Activated effector memory CD4-positive, alpha-beta T cell treated with anti-CD3 and anti-CD28 coated beads, Interleukin-2, amount 50 U/mL, for 16 hours (primary cell): Measurements from ENCODE around the gene SCPEP1.

Source experiments
- DNase-seq: peaks from one replicate; pipeline ENCODE4 v3.0.0-alpha.2; 2020

Gene SCPEP1

DNA sequence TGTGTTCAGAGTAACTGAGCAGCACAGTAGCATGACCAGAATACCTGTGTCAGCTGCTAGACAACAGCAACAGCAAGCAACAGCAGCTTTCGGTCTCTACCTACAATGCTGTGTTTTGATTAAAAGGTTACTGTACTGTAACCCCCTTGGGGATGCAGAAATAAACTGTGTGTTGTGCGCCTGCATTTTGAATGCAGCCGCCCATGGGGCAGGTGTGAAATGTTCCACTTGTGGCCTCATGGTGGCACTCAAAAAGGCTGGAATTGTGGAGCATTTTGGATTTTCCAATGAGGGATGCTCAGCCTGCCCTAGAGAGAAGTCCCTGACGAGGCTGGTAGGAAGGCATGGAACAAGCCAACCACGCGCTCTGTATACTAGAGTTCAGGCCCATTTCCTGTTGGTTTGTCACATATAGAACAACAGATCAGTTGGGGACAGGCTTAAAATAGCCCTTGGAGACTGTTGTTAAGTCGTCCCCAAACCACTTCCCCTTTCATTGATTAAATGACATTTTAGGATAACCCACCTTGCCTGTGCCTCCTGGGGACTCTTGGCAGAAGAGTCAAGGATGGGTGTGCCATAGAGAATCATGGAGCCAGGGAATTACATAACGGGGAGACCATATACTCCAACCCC, 27.1 kb downstream of the SCPEP1 start:
- no peak for DNase-seq

DNA sequence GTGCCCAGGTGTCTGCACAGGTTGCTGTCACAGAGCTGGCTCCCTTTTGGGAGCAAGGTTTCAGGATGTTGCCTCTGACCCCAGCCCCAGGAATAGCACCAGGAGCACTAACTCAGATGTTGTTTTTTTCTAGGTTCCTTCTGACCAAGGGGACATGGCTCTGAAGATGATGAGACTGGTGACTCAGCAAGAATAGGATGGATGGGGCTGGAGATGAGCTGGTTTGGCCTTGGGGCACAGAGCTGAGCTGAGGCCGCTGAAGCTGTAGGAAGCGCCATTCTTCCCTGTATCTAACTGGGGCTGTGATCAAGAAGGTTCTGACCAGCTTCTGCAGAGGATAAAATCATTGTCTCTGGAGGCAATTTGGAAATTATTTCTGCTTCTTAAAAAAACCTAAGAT, 28.1 kb downstream of the SCPEP1 start:
- DNase-seq: no peak

DNA sequence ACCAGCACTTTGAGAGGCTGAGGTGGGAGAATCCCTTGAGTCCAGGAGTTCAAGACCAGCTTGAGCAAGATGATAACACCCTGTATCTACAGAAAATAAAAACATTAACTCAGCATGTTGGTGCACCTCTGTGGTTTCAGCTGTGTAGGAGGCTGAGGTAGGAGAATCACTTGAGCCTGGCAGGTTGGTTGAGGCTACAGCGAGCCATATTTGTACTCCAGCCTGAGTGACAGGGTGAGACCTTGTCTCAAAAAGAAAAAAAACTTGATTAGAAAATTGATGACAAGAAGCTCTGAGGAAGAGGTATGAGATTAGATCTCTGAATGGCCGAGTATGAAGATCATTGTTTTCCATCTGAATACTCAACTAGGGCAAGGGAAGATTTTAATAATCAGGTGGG, 31.0 kb downstream of the SCPEP1 start:
- DNase-seq: no peak

DNA sequence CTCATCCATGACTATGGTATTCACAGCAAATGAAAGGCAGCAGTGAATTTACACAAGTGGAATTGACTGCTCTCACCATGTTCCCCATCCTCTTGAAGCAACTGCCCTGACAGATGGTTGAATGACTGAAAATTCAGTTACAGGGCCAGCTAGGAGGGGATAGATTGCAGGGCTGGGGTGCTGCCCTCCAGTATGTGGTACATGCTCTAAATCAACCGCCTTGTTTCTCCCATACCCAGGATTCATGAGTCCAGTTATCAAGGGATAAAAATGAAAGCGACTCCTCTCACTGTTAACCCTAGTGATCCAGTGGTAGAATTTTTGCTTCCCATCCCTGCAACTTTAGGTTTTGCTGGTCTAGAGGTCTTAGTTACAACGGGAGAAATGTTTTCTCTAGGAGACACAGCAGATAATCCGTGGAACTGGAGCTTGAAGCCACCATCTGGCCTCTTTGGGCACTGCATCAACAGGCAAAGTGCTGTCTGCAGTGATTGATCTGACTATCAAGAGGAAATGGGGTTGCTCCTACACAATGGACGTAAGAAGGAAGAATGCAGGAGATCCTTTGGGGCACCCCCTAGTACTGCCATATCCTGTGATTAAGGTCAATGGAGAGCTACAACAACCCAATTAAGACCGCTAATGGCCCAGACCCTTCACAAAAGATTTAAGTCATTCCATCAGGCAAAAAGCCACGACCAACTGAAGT, 32.0 kb downstream of the SCPEP1 start:
- peak; percentile 79 for DNase-seq

DNA sequence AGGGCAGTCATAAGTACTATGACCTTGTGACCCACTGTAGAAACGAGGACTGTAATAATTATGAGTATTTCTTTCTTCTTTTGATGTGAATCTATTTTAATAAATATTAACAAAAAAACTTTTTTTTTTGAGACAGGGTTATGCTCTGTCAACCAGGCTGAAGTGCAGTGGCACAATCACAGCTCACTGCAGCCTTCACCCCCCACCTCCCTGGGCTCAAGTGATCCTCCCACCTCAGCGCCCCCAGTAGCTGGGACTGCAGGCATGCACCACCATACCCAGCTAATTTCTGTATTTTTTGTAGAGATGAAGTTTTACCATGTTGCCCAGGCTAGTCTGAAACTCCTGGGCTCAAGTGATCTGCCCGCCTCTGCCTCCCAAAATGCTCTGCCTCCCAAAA, 32.6 kb downstream of the SCPEP1 start:
- DNase-seq: no peak

DNA sequence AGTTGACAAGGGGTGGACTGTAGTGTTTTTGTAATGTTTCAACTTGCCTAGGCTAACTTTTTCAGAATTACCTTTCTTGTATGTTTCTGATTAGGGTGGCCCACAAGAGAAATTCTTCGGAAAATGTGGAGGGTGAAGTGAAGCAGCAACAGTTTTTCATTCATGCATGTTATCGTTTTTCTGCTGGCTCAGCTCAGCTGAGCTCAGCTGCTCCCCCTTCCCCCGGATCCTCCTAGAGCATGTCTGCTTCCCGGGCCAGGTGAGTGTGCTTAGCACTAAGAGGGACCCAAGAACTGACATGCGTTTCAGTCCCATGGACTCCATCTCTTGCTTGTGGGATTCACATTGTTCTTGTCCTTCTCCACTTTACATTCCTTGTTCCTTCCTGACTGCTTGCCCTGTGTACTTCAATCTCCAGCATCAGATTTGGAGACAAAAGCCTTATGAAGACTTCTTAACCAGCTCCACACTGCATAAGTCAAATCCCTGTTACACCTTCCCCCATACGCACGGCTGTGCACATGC, 33.6 kb downstream of the SCPEP1 start:
- DNase-seq: no peak

DNA sequence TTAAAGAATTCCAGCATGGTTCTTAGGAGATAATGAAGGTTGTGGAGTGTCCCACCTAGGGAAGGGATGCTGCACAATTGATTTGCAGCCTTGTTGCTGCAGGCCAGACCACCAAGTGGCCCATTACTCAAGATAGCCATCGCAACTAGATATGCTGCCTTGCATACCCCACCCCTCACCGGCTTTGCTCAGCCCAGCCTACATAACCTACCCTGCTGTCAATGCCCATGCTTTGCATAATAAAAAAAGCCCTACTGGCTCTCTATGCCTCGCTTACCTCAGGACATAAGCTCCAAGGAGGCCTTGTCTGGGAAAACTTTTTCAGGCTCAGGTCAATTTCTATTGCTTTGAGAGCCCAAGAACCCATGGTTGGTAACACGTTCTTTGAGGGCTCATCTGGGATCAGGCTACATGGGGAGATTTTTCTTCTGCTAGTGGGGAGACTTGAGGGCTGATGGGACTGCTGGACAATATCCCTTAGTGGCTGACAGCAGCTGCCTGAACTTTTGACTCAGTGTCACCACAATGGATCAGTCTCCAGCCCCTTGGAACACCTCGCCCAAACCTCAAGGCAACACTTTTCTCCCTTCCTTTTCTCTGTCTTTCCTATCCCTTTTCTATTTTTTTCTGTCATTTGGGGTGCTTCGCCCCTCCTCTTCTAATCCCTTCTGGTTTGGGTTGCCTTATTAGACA, 38.3 kb downstream of the SCPEP1 start:
- no peak for DNase-seq

DNA sequence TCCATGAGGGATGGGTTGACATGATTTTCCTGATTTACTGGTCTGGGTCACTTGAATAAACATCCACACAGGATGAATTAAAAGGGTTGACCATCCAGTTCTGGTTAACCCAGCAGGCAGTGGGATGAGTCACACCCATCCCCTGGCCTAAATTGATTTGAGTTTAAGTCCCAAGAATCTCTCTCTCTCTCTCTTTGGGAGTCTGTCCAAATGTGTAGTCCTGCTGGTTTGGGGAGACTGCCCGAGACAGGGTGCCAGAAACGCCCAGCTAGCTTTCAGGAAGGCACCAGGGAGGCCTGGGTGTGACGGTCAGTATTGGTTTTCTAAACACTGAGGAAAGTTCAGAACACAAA, 38.8 kb downstream of the SCPEP1 start:
- no peak for DNase-seq

DNA sequence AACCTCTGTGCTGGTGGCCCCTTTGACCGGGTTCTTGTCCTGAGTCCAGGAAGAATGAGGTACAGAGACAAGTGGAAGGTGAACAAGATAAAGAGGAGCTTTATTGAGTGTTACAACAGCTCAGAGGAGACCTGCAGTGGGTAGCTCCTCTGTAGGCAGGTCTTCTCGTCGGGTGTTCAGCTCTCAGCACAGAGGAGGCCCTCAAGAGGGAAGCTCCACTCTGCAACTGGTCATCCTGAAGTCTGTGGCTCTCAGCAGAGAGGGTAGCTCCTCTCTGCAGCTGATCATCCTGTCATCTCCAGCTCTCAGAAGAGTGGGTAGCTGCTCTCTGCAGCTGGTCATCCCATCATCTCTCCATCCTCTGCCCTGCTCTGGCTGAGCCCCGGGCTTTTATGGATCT, 39.7 kb downstream of the SCPEP1 start:
- DNase-seq: no peak

DNA sequence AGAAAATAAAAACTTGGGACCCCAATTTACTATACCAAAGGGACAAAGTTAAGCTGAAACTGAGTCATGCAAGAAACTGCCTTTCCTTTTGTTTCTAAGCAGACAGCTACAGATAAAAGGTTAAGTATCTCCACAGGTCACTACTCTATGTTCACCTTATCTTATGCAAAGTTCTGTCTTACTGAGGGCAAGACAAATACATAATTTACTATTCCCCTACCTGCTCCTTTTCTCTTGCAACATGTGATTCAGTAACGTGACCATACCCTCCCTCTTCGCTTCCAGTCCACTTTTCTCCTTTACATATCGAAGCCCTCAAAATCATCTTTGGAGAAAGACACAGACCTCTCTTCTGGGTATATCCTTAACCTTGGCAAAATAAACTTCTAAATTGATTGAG, 42.3 kb downstream of the SCPEP1 start:
- DNase-seq: no peak

DNA sequence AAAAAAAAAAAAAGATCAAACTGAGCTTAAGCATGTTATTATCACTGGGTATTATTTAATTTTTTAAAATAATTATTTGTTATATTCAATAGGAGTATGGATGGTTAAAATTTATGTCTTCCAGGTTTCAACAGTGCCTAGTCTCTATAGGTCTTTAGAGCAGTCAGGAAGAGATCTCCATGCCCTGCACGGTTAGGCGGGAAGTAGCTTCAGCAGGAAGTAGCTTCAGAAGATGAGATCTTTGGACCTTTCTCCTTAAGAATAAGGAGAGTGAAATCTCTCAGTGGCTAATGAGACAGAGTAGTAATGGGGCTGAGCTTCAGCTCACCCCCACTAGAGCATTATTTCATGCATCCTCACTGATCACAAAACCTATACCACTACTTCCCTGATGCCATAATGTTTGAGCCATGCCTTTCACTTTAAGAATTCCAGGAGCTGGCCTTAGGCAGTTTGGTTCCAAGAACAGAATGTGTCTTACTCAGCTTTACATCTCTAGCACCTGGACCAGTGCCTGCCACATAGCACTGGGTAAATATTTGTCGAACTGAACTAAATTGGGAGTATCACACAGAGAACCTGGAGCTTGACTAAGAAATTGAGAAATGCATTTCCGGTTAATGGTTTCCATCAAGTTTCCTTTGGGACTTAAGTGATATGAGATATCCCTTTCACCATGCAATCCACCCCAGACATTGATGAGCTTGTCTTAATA, 43.5 kb downstream of the SCPEP1 start:
- DNase-seq: no peak

DNA sequence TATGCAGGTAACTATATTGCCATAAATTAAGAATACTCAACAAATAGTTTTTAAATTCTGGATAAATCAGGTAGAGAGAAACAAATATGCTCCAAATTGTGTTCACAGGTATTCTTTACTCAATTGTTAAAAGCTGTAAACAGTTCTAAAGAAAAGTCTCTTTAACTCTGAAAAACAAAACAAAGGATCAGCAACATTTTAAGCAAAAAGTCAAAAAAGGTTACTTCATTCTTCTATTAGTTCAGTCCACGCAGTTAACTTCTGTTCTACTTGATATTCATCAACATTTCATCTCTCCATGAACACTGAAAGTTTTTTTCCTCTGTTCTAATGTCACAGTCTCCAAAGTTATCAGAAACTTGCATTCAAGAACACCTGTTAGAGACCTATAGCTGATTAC, 47.9 kb downstream of the SCPEP1 start:
- no peak for DNase-seq

DNA sequence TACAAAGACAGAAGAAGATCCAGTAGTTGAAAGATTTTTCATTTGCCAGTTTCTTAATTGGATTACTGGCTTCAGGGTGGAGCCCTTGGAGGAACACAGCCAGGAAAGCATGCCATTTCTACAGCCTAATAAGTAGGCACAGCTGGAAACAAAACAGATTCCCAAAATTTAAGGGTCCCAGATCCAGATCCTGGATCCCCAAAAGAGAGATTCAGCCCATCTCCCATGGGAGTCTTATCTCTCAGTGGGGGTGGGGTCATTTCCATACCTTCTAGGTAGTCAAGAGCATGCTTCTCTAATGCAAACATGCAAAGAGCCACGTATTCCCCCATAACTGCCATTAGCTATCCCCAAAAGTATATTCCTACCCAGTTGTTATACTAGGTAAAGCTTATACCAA, 49.9 kb downstream of the SCPEP1 start:
- DNase-seq: no peak

DNA sequence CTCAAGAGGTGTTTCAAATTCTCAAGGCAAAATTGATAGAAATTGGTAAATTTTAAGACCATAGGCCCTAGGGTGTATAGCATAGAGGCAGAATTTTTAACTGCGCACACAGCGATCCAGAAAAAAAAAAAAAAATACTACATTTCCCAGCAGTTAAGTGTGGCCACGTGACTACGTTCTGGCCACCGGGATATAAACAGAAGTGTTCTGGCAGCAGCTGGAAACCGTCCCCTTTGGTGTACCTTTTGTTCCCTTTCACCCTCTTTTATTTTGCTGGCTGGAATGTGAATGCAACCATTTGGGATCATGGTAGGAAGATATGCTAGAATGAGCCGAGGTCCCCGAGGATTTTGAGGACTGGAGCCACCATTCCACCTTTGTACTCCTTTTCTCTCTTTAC, 54.4 kb downstream of the SCPEP1 start:
- DNase-seq: no peak

DNA sequence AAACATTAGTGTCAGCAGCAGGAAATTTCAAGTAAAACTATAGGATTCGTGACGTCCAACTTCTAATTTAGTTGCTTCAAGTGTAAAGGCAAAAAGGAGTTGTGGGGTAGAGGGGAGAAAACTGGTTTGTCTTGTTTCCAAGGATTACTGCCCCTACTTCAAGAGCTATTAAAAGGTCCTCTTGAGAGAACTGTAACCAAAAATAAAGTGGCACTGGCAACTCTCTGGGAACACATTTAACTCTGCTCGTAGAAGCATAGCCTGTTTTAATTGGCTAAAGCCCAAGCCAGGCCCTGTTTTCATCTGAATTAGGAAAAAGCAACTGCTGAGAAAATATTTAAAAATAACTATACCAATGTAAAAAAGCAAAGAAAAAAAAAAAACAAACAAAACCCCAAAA, 55.4 kb downstream of the SCPEP1 start:
- no peak for DNase-seq

DNA sequence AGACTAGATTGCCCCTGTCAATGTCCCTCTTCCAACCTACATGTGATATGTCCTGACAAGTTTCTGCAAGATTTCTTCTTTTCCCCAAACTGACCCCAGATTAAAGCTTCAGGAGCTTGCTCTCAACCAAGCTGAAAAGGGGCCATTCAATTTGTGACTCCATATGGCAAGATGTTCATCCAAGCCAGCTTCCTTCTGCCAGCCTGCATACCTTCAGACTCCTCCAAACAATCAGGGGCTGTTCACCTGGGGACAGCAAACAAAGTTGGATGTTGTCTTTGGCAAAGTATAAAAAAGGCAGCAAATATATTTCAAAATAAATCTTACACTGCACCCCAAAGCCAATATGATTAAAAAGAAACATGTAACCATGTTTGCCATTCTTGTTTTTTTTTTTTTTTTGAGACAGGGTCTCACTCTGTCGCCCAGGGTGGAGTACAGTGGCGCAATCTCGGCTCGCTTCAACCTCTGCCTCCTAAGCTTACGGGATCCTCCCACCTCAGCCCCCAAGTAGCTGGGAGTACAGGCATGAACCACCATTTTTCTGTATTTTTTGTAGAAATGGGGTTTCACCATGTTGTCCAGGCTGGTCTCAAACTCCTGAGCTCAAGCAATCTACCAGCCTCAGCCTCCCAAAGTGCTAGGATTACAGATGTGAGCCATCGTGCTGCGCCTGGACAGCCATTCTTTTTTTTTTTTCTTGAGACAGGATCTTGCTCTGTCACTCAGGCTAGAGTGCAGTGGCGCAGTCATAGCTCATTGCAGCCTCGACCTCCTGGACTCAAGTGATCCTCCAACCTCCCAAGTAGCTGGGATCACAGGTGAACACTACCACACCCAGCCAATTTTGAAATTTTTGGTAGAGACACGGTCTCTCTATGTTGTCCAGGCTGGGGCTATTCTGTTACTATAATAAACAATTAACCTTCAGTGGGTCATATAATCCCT, 57.1 kb downstream of the SCPEP1 start:
- DNase-seq: no peak

DNA sequence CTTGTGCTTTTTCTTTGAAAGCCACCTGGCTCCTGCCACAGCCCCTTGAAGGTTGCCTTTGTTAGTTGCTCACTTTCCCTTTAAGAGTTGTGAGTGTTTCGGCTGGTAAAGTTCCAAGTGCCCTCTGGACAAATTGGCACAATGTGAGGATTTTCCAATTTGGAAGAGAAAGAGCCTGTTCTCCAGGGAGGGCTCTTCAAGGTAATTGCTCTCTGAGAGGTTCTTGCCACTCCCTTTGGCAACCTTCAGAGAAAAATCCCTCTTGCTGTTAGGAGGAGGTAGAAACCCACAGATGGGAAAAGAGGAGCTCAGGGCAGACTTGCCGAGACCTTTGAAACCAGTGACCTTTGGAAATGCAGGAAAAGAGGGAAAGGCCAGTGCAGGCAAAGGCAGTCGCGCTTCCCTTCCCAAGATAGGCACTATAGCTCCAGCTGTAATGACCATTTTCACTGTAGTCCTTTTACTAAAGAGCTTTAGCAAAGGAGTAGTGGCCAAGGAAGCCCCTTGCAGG, 58.1 kb downstream of the SCPEP1 start:
- DNase-seq: no peak

DNA sequence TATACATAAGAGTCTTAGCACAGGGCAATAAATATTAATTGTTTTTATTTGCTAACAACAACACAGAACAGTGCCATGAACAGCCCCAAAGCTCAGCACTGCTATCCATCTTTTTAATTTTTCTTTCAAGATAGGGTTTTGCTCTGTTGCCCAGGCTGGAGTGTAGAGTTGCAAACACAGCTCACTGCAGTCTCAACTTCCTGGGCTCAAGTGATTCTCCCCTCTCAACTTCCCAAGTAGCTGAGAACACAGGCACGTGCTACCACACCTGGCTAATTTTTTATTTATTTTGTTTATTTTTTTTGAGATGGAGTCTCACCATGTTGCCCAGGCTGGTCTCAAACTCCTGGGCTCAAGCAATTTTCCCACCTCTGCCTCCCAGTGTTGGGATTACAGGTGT, 59.5 kb downstream of the SCPEP1 start:
- no peak for DNase-seq

DNA sequence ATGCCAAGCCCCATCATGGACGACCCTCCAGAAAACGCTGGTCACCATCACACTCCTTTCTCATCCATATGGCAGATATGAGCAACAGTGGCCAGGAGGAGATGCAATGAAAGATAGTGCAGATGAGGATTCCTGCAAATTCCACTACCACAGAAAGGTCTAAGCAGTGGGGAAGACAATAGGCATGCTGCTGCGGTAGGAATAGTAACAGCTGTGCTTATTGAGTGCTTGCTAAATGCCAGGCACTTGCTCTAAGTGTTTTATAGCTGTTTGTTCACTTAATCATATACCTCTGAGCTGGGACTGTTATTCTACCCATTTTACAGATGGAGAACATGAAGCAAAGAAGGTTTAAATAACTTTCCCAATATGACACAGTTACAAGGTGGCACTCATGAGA, 60.6 kb downstream of the SCPEP1 start:
- DNase-seq: no peak

DNA sequence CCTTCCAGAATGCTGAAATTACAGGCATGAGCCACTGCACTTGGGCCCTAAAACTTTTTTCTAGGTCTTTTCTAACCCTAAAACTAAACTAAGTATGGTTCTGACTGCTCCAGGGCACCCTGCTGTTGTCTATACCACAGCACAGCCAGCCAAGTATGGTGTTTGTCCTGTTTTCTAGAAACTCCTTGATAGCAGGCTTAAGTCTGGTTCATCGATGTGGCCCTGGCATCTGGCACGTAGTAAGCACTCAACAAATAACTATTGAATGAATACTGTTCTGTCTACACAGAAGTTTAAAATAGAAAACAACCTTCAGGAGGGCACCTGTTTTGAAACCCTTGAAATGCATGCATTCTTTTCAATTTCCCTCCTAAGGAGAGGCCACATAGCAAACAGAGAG, 62.6 kb downstream of the SCPEP1 start:
- no peak for DNase-seq

DNA sequence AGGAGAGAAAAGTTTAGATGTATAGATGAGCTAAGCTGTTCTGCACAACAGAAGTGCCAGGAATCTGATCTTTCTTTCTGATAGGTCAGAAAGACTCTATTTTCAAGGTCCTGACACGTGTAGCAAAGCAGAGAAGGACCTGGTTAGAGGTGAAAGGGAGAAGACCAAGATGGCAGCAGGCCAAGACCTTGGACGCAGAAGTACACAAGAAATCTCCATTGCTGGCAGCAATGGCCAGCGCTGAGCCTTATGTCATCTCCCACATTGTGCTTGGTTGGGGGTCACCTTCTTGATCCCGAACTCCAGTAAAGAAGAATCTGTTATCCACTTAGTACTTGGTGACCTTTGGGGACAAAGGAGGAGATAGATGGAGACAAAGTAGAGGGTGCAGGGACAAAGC, 65.3 kb downstream of the SCPEP1 start:
- DNase-seq: no peak
